ENCODE measurements around the gene RNF157. TPM values are rescaled to one million over a fixed set of nuclear protein-coding genes. Genes with fewer than 3 reads are reported as not detected.

Gene RNF157
- total RNA-seq, 1 donor from 2014 or later, result 18.7 TPM

DNA sequence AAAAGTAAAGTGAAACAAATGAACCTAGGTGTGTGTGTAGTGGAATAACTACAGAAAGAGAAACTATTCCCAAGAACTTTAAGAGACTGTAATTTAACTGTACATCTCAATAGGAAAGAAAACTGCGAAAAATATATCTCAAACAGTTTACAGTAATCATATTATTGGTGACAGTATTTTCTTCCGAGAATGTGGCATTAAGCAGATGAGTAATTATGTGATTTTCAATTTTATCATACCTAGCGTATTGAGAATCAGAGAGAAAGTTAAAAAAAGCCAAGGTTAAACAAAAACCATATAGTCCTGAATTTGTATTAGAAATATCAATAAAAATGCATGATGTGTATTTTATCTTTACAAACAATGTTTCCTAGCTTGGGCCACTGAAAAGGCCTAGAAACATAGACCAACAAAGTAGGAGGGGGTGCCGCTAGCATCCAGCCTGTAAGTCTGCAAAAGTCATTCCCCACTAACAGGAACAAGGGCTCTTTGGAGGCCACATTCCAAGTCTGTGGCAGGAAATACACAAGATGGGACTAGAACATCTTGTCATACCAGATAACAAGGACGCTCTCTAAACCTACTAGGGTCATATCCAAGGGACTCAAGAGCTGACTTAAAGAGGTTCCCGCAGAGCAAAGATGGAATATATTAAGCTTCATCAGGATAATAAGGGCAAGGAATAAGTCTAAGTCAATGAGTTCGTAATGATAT lies 20.5 kb downstream of the RNF157 start:
- TF ChIP-seq, protein P1, sequence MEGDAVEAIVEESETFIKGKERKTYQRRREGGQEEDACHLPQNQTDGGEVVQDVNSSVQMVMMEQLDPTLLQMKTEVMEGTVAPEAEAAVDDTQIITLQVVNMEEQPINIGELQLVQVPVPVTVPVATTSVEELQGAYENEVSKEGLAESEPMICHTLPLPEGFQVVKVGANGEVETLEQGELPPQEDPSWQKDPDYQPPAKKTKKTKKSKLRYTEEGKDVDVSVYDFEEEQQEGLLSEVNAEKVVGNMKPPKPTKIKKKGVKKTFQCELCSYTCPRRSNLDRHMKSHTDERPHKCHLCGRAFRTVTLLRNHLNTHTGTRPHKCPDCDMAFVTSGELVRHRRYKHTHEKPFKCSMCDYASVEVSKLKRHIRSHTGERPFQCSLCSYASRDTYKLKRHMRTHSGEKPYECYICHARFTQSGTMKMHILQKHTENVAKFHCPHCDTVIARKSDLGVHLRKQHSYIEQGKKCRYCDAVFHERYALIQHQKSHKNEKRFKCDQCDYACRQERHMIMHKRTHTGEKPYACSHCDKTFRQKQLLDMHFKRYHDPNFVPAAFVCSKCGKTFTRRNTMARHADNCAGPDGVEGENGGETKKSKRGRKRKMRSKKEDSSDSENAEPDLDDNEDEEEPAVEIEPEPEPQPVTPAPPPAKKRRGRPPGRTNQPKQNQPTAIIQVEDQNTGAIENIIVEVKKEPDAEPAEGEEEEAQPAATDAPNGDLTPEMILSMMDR (IDR thresholded peaks at IDR 0.05; ENCODE audit: unreplicated experiment), result no peak
- H3K27me3 Mint-ChIP-seq (ENCODE audit: unreplicated experiment), result no peaks in the 10 kb centered on the region
- DNase-seq (ENCODE audit: low spot score), result peak; percentile 28
- no peaks in the 10 kb centered on the region for H3K9me3 Mint-ChIP-seq (ENCODE audit: unreplicated experiment)
- H3K4me1 Mint-ChIP-seq (ENCODE audit: unreplicated experiment), result peaks cover 8% of the 10 kb centered on the region
- H3K4me3 Mint-ChIP-seq (ENCODE audit: unreplicated experiment), result no peak overlapping the region
- H3K36me3 Mint-ChIP-seq (ENCODE audit: low read depth, unreplicated experiment), result no peaks in the 10 kb centered on the region
- H3K27ac Mint-ChIP-seq (ENCODE audit: unreplicated experiment), result peak overlapping the region; percentile 26

GRCh38 chr17:76217081-76217480 lies 23.2 kb downstream of the RNF157 start:
- no peak for DNase-seq (ENCODE audit: low spot score)
- H3K27ac Mint-ChIP-seq (ENCODE audit: unreplicated experiment), result no peak overlapping the region
- no peaks in the 10 kb centered on the region for H3K27me3 Mint-ChIP-seq (ENCODE audit: unreplicated experiment)
- no peaks in the 10 kb centered on the region for H3K9me3 Mint-ChIP-seq (ENCODE audit: unreplicated experiment)
- peaks cover 14% of the 10 kb centered on the region for H3K4me1 Mint-ChIP-seq (ENCODE audit: unreplicated experiment)
- H3K36me3 Mint-ChIP-seq (ENCODE audit: low read depth, unreplicated experiment), result no peaks in the 10 kb centered on the region
- TF ChIP-seq, protein P1 (IDR thresholded peaks at IDR 0.05; ENCODE audit: unreplicated experiment), result no peak
- no peak overlapping the region for H3K4me3 Mint-ChIP-seq (ENCODE audit: unreplicated experiment)

DNA sequence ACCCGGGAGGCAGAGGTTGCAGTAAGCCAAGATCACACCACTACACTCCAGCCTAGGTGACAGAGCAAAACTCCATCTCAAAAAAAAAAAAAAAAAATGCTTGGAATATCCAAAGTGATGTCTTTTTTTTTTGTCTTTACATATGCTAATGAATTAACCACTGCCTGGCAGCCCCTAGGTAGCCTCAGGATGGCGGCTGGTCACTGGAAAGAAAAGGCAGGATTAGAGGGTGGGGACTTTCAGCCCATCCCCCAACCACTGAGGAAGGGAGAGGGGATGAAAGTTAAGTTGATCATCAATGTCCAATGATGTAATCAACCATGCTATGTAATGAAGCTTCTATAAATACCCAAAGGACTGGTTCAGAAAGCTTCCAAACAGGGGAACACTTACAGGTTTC lies 26.8 kb downstream of the RNF157 start:
- H3K27me3 Mint-ChIP-seq (ENCODE audit: unreplicated experiment), result no peaks in the 10 kb centered on the region
- no peaks in the 10 kb centered on the region for H3K36me3 Mint-ChIP-seq (ENCODE audit: low read depth, unreplicated experiment)
- H3K4me3 Mint-ChIP-seq (ENCODE audit: unreplicated experiment), result no peak overlapping the region
- DNase-seq (ENCODE audit: low spot score), result no peak
- H3K9me3 Mint-ChIP-seq (ENCODE audit: unreplicated experiment), result no peaks in the 10 kb centered on the region
- H3K27ac Mint-ChIP-seq (ENCODE audit: unreplicated experiment), result no peak overlapping the region
- peaks cover 10% of the 10 kb centered on the region for H3K4me1 Mint-ChIP-seq (ENCODE audit: unreplicated experiment)
- TF ChIP-seq, protein P1 (IDR thresholded peaks at IDR 0.05; ENCODE audit: unreplicated experiment), result no peak

GRCh38 chr17:76208120-76208519 lies 32.2 kb downstream of the RNF157 start:
- no peaks in the 10 kb centered on the region for H3K27me3 Mint-ChIP-seq (ENCODE audit: unreplicated experiment)
- no peaks in the 10 kb centered on the region for H3K9me3 Mint-ChIP-seq (ENCODE audit: unreplicated experiment)
- H3K4me3 Mint-ChIP-seq (ENCODE audit: unreplicated experiment), result no peak overlapping the region

More at GRCh38 chr17:76208120-76208519, 32.2 kb downstream of the RNF157 start:
- no peaks in the 10 kb centered on the region for H3K36me3 Mint-ChIP-seq (ENCODE audit: low read depth, unreplicated experiment)
- DNase-seq (ENCODE audit: low spot score), result no peak
- H3K27ac Mint-ChIP-seq (ENCODE audit: unreplicated experiment), result no peak overlapping the region
- H3K4me1 Mint-ChIP-seq (ENCODE audit: unreplicated experiment), result peaks cover 6% of the 10 kb centered on the region
- TF ChIP-seq, protein P1 (IDR thresholded peaks at IDR 0.05; ENCODE audit: unreplicated experiment), result no peak

Data from endothelial cell (in vitro differentiated cells).